Measurements from ENCODE around the gene NDC80. TPM values are rescaled to one million over a fixed set of nuclear protein-coding genes. Genes with fewer than 3 reads are reported as not detected.
A peak's percentile ranks its signal among the peaks of the same experiment; 100 is the strongest.

The NDC80 gene
- total and polyA plus RNA-seq, 11 donors: 0.09 to 5.0 (median 0.35) TPM; not detected in 1

GRCh38 chr18:2625217-2625616, 53.9 kb downstream of the NDC80 start:
- Histone ChIP-seq H3K9me3 (peaks cover 0 to 3% (median 0%) of the 10 kb centered on the region in 12 donors), H3K27ac (no peak overlapping the region), H3K27me3 (no peaks in the 10 kb centered on the region), H3K4me3 (no peak overlapping the region), H3K4me1 (no peaks in the 10 kb centered on the region), H3K36me3 (no peaks in the 10 kb centered on the region)
- no peak for DNase-seq
- intact Hi-C loops (cut with DNase I): loop anchor here in 1 of 10 donors (10.0 kb wide), 1 partner anchor 1080 kb away; no protein-coding TSS in a partner anchor
- WGBS, 4 donors: 82 to 93% (median 89%) methylated on average over 5 of the region's 5 CpGs
- ATAC-seq: no peak
- TF ChIP-seq CTCF (IDR thresholded peaks at IDR 0.05) (no peak), POLR2A (IDR thresholded peaks at IDR 0.05) (no peak)

- DNase-seq (no peak), ATAC-seq (peak in 1 of 4 donors; percentile 48)
- intact Hi-C loops (cut with DNase I): loop anchor here in 1 of 10 donors (10.0 kb wide), 1 partner anchor 1077 kb away; no protein-coding TSS in a partner anchor
- 89 to 96% (median 94%) methylated on average over 1 of the region's 1 CpG for WGBS, 4 donors
- Histone ChIP-seq H3K27me3 (no peaks in the 10 kb centered on the region), H3K27ac (no peak overlapping the region), H3K9me3 (peaks cover 0 to 3% (median 0%) of the 10 kb centered on the region in 12 donors), H3K4me1 (no peaks in the 10 kb centered on the region), H3K36me3 (no peaks in the 10 kb centered on the region), H3K4me3 (no peak overlapping the region)
- TF ChIP-seq POLR2A (IDR thresholded peaks at IDR 0.05) (no peak), CTCF (IDR thresholded peaks at IDR 0.05) (no peak)
Measured at GRCh38 chr18:2627821-2628276, 56.5 kb downstream of the NDC80 start.

GRCh38 chr18:2629003-2629402, 57.6 kb downstream of the NDC80 start:
- no peak overlapping the region for H3K27ac ChIP-seq
- WGBS, 4 donors: 71 to 95% (median 79%) methylated on average over 2 of the region's 2 CpGs
- H3K4me3 ChIP-seq: no peak overlapping the region
- no peak for DNase-seq
- peaks cover 0 to 3% (median 0%) of the 10 kb centered on the region in 12 donors for H3K9me3 ChIP-seq
- ATAC-seq: no peak
- TF ChIP-seq CTCF (IDR thresholded peaks at IDR 0.05): no peak
- no peak for TF ChIP-seq POLR2A (IDR thresholded peaks at IDR 0.05)
- H3K36me3 ChIP-seq: no peaks in the 10 kb centered on the region
- no peaks in the 10 kb centered on the region for H3K4me1 ChIP-seq
- H3K27me3 ChIP-seq: no peaks in the 10 kb centered on the region
- intact Hi-C loops (cut with DNase I): loop anchor here in 1 of 10 donors (10.0 kb wide), 1 partner anchor 1076 kb away; no protein-coding TSS in a partner anchor

- TF ChIP-seq POLR2A (IDR thresholded peaks at IDR 0.05): no peak
- no peak for TF ChIP-seq CTCF (IDR thresholded peaks at IDR 0.05)
- Histone ChIP-seq H3K27ac (peak overlapping the region; percentile 70 to 96 (median 85)), H3K4me1 (peaks cover 0 to 54% (median 15%) of the 10 kb centered on the region in 12 donors), H3K36me3 (no peaks in the 10 kb centered on the region), H3K4me3 (no peak overlapping the region), H3K27me3 (no peaks in the 10 kb centered on the region), H3K9me3 (no peaks in the 10 kb centered on the region)
- intact Hi-C loops (cut with DNase I): no loop called here
- ATAC-seq (no peak), DNase-seq (no peak)
- WGBS, 4 donors: 45 to 76% (median 59%) methylated on average over 1 of the region's 1 CpG
Measured at GRCh38 chr18:2635586-2635985, 64.2 kb downstream of the NDC80 start.
